ENCODE measurements around the gene WDR62.

The WDR62 gene

DNA sequence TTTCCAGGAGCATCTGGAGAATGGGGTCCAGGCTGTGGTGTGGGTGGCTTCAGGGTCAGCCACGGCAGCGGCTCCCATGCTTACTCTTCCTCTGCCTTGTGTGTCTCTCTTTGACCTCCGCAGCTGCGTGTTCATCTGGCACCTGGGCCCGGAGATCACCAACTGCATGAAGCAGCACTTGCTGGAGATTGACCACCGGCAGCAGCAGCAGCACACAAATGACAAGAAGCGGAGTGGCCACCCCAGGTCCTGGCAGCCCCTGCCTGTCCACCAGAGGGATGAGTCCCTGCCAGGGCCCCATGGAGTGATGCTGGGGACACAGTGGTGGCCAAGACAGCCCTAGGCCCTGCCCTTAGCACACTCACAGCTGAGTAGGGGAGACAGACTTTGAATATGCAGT, 37.9 kb downstream of the WDR62 start:
- TF ChIP-seq, protein P1, sequence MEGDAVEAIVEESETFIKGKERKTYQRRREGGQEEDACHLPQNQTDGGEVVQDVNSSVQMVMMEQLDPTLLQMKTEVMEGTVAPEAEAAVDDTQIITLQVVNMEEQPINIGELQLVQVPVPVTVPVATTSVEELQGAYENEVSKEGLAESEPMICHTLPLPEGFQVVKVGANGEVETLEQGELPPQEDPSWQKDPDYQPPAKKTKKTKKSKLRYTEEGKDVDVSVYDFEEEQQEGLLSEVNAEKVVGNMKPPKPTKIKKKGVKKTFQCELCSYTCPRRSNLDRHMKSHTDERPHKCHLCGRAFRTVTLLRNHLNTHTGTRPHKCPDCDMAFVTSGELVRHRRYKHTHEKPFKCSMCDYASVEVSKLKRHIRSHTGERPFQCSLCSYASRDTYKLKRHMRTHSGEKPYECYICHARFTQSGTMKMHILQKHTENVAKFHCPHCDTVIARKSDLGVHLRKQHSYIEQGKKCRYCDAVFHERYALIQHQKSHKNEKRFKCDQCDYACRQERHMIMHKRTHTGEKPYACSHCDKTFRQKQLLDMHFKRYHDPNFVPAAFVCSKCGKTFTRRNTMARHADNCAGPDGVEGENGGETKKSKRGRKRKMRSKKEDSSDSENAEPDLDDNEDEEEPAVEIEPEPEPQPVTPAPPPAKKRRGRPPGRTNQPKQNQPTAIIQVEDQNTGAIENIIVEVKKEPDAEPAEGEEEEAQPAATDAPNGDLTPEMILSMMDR (IDR thresholded peaks at IDR 0.05): no peak

DNA sequence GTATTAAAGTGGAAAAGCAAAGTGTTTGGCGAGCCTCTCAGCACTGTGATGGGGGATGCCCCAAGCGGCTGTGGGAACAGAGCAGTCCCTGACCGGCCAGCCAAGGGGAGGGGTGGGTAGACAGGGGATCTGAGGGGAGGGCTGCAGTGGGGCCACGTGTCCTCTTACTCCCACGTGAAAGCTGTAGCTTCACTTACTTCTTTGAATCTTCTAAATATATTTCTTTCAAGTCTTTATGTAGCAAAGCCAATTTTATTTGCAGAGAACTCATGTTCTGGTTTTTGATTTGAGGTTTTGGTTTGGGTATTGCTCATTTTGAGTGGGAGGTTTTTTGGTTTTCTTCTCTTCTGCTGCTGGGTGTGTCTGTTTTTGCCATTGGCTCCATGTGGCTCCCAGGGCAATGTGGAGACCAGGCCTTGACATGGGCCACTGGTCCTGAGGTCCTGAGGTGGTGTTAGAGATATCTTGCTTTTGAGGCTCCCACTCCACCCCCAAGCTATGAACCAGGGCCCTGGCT, 38.5 kb downstream of the WDR62 start:
- TF ChIP-seq, protein P1 (IDR thresholded peaks at IDR 0.05): no peak

- TF ChIP-seq, protein P1 (IDR thresholded peaks at IDR 0.05): no peak
Observed at GRCh38 chr19:36093687-36094086, 39.0 kb downstream of the WDR62 start.

DNA sequence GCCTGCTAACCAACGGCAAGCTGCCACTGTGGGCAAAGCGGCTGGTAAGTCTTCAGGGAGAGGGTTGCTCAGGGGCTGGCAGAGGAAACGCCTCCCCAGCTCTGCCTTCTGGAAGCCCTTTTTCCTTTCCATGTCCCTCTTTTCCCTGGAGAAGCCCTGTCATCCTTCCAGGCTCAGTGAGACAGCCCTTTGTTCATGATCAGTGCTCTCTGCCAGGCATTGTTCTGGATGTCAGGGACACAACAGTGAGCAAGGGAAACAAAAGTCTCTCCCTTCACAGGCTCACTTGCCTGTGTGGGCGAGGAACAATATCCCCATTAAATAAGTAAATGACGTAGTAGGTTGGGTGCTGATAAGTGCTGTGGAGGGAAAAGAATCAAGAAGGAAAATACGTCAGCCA, 42.3 kb downstream of the WDR62 start:
- TF ChIP-seq, protein P1 (IDR thresholded peaks at IDR 0.05): no peak

GRCh38 chr19:36099166-36099785, 44.6 kb downstream of the WDR62 start:
- TF ChIP-seq, protein P1 (IDR thresholded peaks at IDR 0.05): no peak

- TF ChIP-seq, protein P1 (IDR thresholded peaks at IDR 0.05): no peak
Observed at GRCh38 chr19:36100476-36100875, 45.8 kb downstream of the WDR62 start.

GRCh38 chr19:36101550-36102327, 47.0 kb downstream of the WDR62 start:
- TF ChIP-seq, protein P1 (IDR thresholded peaks at IDR 0.05): no peak

Measured in LNCAP (cell line).